HG03342 (cell line): ENCODE results near the gene GP5.

Experiments used
- ATAC-seq: cut with Tn5 transposase; IDR thresholded peaks from one replicate; pipeline ENCODE4 v1.9.1; 2021; ENCODE audit warnings: mild to moderate bottlenecking, moderate library complexity; ENCODE audit not compliant: unreplicated experiment

Gene GP5

GRCh38 chr3:194377708-194378107, 21.4 kb downstream of the GP5 start:
- no peak for ATAC-seq

GRCh38 chr3:194376241-194376560, 22.9 kb downstream of the GP5 start:
- ATAC-seq = no peak

DNA sequence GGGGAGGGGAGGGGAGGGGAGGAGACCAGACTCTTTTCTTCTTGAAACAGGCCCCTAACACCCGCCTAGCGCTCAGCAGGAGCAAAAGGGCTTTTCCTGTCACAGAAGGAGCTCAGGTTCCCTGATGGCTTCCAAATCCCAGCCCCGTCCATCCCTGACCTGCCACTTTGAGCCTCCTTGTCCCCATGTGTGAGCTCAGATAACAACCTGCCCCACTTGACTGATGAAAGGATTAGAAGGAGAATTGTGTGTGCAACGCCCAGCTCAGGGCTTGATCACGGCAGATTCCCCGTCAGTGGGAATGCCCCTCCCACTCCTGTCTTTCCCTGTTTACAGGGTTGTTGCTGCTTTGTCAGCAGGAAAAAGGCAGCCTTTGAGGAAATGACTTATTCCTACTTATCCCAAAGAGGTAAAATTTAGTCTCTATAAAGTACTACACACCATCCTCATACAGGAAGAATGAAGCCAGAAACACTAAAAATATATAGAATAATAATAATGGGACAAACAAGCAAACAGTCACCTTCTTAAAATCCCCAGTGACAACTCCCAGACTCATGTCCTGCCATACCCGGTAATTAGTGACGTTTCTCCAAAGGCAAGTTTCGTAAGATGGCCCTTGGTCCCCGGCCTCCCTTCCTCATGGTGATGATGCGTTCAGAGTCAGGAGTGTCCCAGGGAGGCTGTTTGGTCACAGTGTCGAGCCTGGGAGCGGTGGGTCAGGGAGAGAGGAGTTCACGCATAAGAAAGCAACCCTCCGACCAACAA, 23.4 kb downstream of the GP5 start:
- no peak for ATAC-seq

DNA sequence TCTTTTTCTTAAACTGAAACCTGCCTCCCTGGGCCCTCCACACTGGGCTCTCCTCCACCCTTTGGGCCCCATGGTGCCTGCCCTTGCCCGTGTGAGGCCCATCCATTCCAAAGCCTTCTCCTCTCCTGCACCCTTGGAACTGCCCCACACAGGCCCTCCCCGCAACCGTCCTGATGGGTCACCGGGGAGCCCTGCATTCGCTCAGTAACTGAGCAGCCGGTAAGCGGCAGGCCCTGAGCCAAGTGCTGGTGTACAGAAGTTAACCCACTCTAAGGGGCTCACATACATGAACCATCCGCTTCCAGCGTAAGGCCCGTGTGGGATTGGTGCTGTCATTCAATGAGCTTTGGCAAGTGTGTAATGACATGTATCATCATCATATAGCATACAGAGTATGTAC, 24.1 kb downstream of the GP5 start:
- ATAC-seq = no peak

DNA sequence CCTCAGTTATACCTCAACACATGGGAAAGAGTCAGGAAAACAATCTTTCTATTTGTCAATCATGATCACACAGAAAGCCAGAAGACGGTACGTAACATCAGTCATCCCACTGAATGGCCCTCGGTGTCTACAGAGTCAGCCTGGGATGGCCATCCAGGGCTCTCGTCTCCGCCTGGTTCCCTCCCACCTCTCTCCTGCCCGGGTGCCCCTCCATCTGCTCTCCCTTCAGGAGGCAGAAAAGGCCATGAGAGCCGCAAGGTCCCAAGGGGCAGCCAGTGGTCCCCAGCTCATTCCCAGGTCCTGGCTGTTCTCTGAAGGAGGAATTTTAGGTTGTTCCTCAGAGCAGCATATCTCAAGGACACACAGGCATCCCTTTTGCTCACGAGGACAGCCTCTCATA, 25.2 kb downstream of the GP5 start:
- no peak for ATAC-seq

DNA sequence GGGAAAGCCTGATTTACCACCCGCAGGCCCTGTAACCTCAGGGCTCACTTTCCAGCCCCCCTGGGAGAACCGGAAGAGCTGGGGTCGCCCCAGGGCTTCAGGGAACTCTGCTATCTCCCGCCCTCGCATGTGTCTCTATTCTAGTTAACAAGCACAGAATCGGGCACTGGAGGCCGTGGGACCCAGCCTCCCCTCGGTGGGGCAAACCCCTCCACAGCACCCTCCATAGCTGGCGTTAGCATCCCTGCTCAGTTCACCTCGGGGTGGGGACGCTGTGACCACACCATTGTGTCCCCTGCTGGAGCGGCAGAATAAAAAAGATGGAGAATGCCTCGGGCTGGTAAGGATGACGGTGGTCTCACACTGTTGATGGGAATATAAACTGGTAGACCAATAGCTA, 26.0 kb downstream of the GP5 start:
- ATAC-seq = no peak

- ATAC-seq = no peak
Observed at GRCh38 chr3:194370753-194371152, 28.3 kb downstream of the GP5 start.

DNA sequence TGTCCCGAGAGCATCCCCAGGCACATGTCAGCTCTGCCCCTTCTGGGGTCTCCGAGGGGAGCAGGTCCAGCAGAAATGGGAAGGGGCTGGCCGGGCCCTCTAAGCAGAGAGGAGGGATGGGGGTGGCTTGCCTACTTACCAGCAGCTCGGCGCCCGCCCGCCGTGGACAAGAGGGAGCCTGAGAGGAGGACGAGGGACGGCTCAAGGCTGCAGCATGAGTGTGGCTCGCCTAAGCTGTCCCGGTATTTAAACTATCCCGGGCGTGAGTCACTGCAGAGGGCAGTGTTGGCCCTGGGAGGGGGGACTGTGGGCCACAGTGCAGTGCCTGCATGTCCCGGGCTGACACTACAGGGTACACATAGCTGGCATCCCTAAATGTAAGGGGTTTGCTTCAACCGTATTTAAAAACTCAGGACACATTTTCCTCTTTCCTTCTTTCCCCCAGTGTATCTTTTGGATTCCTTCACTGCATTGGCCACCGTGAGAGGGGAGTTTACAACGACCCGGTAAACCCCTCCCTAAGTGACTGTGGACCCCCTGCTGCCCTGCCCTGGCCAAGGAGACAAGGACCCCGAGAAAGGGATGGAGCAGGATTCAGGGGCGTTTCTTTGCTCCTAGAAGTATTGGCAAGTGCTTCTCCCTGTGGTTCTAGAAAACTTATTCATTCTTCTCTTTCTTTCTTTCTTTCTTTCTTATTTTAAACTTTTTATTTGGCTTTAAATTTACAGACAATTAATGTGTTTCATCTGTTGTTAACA, 29.4 kb downstream of the GP5 start, which contains the start of gene LRRC15:
TSS of gene LRRC15 (minus strand) at position 222 of the 758 bp plus-strand sequence. CDS start 8,700 bp downstream, outside the sequence.
- ATAC-seq = no peak

DNA sequence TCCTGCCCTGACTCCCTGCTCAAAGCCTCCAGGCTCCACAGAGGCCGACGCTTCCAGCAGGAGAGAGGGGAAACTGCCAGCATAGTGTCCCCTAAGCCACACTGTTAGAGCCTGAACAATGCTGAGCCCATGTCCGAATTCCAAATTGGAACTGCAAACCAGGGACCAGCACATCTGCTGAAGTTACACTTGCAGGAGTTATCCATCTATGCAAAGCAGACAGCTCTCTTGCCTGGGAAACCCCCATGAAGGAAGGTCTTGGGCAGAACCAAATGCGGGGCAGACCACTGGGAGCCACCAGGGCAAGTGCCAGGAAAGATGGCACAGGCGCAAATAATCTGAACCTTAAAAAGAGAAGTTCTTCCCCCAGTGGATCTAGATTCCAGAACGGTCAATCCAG, 30.1 kb downstream of the GP5 start:
- ATAC-seq = no peak

DNA sequence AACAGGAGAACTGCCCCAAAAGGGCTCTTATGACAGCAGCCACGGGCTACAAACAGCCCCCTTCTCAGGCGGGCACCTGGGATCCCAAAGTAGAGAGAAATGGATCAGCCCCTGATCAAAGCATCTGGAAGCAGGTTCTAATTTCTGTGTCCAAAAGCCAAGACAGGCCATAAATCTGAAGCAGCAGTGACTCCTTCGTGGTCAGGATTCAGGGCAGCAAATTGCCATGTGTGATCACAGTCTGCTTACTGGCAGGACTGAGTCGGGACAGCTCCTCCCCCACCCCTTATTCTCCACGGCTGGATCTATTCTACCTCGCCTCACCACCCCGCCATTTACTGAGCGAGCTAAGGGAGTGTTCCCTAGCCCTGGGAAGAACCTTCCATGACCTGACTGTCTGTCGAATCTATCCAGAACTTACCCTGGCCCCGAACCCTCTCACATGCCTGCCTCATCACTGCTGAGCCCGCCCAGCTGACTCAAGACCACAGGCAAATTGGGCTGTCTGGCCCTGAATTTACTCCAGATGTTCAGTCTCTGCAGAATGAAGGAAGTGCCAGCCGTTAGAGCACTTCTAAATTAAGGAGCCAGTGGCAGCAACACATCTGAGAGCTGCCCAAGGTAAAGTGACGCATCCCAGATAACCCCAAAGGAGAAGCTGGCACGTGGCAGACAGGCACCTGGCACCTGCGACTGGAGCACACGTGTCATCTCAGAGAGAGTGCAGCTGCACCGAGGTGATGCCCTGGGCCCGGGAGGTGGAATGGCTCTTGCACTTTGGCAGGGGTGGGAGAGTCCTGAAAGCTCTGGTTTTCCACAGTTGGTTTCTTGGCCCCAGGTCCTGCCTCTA, 30.8 kb downstream of the GP5 start:
- no peak for ATAC-seq

GRCh38 chr3:194365978-194366490, 33.0 kb downstream of the GP5 start:
- no peak for ATAC-seq

DNA sequence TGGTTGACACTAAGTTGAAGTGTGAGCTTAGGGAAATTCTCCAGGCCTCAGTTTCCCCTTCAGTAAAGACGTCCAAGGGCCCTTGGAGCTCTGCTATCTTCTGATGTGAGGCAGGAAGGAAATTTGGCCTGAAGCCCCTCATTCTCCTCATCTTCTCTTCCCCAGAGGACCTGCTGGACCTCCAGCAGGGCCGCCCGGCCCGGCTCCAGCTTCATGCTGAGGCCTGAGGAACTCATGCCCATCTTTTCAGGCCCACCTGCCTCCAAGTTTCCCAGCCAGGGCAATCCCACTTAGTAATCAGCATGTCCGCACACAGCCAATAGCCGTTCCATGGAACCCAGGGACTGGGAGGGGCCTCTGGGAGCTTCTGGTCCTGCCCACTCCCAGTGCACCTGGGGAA, 33.5 kb downstream of the GP5 start:
- no peak for ATAC-seq

DNA sequence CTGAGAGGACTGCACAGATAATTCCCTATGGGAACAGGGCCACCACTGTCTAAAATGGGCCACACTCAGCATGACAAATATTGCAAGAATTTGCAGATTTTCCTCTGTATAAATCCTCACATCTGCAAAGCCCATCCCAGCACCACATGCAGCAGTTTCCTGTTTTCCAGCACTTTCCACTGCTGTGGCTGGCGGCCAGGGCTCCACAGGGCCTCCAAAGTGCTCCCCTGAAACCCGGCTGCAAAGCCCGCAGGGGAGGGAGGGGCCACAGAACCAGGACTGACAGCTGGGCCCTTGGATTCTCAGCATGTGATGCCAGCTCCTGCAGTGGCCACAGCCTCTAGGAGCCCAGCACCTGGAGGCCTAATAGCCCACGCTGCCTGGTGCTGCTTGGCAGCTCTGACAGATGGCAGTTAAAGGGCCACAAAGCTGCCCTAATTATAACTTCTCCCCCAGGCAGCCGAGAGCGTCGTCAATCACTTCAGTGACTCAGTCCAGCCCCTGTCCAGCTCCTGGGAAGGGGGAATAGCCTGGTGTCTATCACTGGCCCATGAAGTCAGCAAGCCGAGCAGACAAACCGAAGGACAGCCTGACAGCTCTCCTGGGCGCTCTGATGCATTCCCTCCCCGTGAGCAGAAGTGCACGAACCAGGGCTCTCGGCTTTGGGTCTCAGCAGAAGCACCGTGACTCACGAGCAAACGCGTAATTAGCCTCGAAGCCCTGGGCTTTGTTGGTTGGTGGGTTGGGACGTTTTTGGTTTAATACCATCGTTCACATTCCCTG, 34.2 kb downstream of the GP5 start:
- no peak for ATAC-seq

GRCh38 chr3:194364314-194364651, 34.8 kb downstream of the GP5 start:
- no peak for ATAC-seq

- ATAC-seq = no peak
Observed at GRCh38 chr3:194360568-194360967, 38.5 kb downstream of the GP5 start.

DNA sequence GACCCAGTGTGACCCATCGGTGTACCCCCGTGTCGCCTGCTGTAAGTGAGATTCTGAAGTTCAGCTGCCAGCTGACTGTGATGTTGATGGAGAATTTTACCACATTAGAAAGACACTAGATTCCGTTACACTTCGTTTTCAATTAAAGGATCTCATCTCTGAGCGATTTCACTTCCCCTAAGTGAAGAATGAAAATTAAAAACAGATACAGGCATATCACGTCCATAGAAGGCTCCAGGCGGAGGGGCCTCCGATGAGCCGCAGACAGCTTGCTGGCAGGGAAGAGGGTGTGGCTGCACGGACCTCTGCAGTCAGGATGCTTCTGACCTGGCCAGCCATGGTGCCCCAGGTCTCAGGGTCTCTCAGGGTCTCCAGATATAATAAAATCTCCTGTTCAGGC, 41.4 kb downstream of the GP5 start:
- ATAC-seq = no peak

DNA sequence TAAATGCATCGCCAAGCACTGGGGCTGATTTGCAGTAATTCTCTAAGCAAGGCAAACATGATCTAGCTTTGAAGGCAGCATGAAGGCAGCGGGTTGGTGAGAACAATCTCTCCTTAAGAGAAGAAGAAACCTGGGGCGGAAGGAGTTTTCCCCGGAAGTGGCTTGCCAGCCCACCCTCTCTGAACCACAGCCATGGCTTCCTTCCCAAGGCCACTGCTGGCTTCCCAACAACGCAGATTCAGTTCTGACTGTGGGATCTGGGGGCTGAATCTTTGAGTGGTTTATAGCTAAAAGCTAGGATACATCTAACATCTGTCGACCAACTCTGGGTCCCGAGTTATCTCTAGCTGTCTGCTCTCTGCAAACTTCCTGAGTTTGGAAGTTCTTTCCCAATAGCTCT, 43.7 kb downstream of the GP5 start:
- no peak for ATAC-seq

GRCh38 chr3:194354315-194354714, 44.8 kb downstream of the GP5 start:
- no peak for ATAC-seq

GRCh38 chr3:194352667-194353246, 46.3 kb downstream of the GP5 start:
- ATAC-seq = no peak

DNA sequence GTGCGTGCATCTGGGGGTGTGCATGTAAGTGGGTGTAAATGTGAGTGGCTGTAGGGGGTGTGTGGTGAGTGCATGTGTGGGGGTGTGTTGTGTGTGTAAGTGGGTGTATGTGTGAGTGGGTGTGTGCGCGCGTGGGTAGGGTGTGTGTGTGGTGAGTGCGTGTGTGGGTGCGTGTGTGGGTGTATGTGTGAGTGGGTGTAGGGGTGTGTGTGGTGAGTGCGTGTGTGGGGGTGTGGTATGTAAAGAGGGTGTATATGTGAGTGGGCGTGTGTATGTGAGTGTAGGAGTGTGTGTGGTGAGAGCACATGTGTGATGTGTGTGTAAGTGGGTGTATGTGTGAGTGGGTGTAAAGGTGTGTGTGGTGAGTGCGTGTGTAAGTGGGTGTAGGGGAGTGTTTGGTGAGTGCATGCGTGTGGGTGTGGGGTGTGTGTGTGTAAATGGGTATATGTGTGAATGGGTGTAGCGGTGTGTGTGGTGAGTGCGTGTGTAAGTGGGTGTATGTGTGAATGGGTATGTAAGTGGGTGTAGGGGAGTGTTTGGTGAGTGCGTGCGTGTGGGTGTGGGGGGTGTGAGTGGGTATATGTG, 47.0 kb downstream of the GP5 start:
- no peak for ATAC-seq
